Activated CD8-positive, alpha-beta T cell treated with anti-CD3 and anti-CD28 coated beads, Interleukin-2, amount 10 ng/mL, durations not matched to agents 7 days and 5 days (primary cell): ENCODE measurements around the gene TRIM9. TPM values are rescaled to one million over a fixed set of nuclear protein-coding genes. Genes with fewer than 3 reads are reported as not detected.

Experiments used
- ATAC-seq: fragments of 150-1000 bp; cut with Tn5 transposase; one replicate; pipeline ENCODE4 v1.10.0; 2021; ENCODE audit warnings: moderate library complexity
- CTCF ChIA-PET: fragments of 350-600 bp; sonication (Branson Sonifier 250); formaldehyde crosslinking; loops from one replicate; lab custom pipeline; 2021; ENCODE audit warnings: antibody characterized with exemption; lab: Charles Lee
- POLR2A ChIA-PET: fragments of 350-600 bp; sonication (Branson Sonifier 250); formaldehyde crosslinking; loops from one replicate; lab custom pipeline; 2021; ENCODE audit warnings: antibody characterized with exemption; lab: Charles Lee
- DNase-seq: peaks from one replicate; pipeline ENCODE4 v3.0.0-alpha.2; 2020
- H3K27ac Mint-ChIP-seq: one replicate; pipeline ENCODE4 v1.8.0; 2021; ENCODE audit warnings: mild to moderate bottlenecking, mixed read lengths
- H3K27me3 Mint-ChIP-seq: one replicate; pipeline ENCODE4 v1.8.0; 2021; ENCODE audit warnings: low read depth, mixed read lengths
- H3K36me3 Mint-ChIP-seq: one replicate; pipeline ENCODE4 v1.8.0; 2021; ENCODE audit warnings: low read depth, mixed read lengths
- H3K4me1 Mint-ChIP-seq: one replicate; pipeline ENCODE4 v1.8.0; 2021; ENCODE audit warnings: low read depth, mixed read lengths
- H3K4me3 Mint-ChIP-seq: one replicate; pipeline ENCODE4 v1.8.0; 2021; ENCODE audit warnings: mild to moderate bottlenecking, mixed read lengths
- H3K9me3 Mint-ChIP-seq: one replicate; pipeline ENCODE4 v1.8.0; 2022; ENCODE audit warnings: mixed read lengths; ENCODE audit not compliant: insufficient read depth
- total RNA-seq, 2 experiments: library from RNA; stranded (reverse); gene quantifications; one replicate each; pipeline ENCODE4 v1.2.3, GENCODE V29; 2021

TRIM9 gene
- total RNA-seq, 2 experiments from 2014 or later = 0.63 to 0.73 TPM

GRCh38 chr14:51014086-51014485 lies 80.8 kb downstream of the TRIM9 start:
- Mint-ChIP-seq H3K36me3 (no peaks in the 10 kb centered on the region), H3K27me3 (no peaks in the 10 kb centered on the region), H3K9me3 (no peaks in the 10 kb centered on the region), H3K27ac (no peak overlapping the region), H3K4me1 (no peaks in the 10 kb centered on the region), H3K4me3 (no peak overlapping the region)
- ATAC-seq (no peak), DNase-seq (no peak)
- ChIA-PET CTCF (no interaction called here), POLR2A (no interaction called here)

GRCh38 chr14:51012055-51012454 lies 82.8 kb downstream of the TRIM9 start:
- ChIA-PET CTCF (no interaction called here), POLR2A (no interaction called here)
- Mint-ChIP-seq H3K27me3 (no peaks in the 10 kb centered on the region), H3K4me3 (no peak overlapping the region), H3K36me3 (no peaks in the 10 kb centered on the region), H3K4me1 (no peaks in the 10 kb centered on the region), H3K9me3 (no peaks in the 10 kb centered on the region), H3K27ac (no peak overlapping the region)
- ATAC-seq (no peak), DNase-seq (no peak)

GRCh38 chr14:51008446-51008845 lies 86.5 kb downstream of the TRIM9 start:
- no peak overlapping the region for H3K4me3 Mint-ChIP-seq
- no peaks in the 10 kb centered on the region for H3K9me3 Mint-ChIP-seq
- CTCF ChIA-PET = no interaction called here
- ATAC-seq (no peak), DNase-seq (no peak)
- no peaks in the 10 kb centered on the region for H3K27me3 Mint-ChIP-seq
- POLR2A ChIA-PET = no interaction called here
- no peaks in the 10 kb centered on the region for H3K36me3 Mint-ChIP-seq
- H3K27ac Mint-ChIP-seq = no peak overlapping the region
- no peaks in the 10 kb centered on the region for H3K4me1 Mint-ChIP-seq

- no peak for ATAC-seq
- POLR2A ChIA-PET = no interaction called here
- Mint-ChIP-seq H3K27me3 (peaks cover 5% of the 10 kb centered on the region), H3K4me3 (no peak overlapping the region), H3K4me1 (no peaks in the 10 kb centered on the region), H3K27ac (no peak overlapping the region), H3K9me3 (no peaks in the 10 kb centered on the region), H3K36me3 (no peaks in the 10 kb centered on the region)
- CTCF ChIA-PET = no interaction called here
- DNase-seq = no peak
These were observed 88.1 kb downstream of the TRIM9 start for GRCh38 chr14:51006781-51007211.

GRCh38 chr14:51006324-51006723 lies 88.6 kb downstream of the TRIM9 start:
- no peak for DNase-seq
- no peaks in the 10 kb centered on the region for H3K36me3 Mint-ChIP-seq
- H3K4me1 Mint-ChIP-seq = no peaks in the 10 kb centered on the region
- peaks cover 5% of the 10 kb centered on the region for H3K27me3 Mint-ChIP-seq
- no peaks in the 10 kb centered on the region for H3K9me3 Mint-ChIP-seq
- POLR2A ChIA-PET = no interaction called here
- CTCF ChIA-PET = no interaction called here
- no peak overlapping the region for H3K4me3 Mint-ChIP-seq
- ATAC-seq = no peak
- no peak overlapping the region for H3K27ac Mint-ChIP-seq

- no peaks in the 10 kb centered on the region for H3K36me3 Mint-ChIP-seq
- H3K4me3 Mint-ChIP-seq = no peak overlapping the region
- peaks cover 5% of the 10 kb centered on the region for H3K27me3 Mint-ChIP-seq
- H3K27ac Mint-ChIP-seq = no peak overlapping the region
- CTCF ChIA-PET = no interaction called here
- no peaks in the 10 kb centered on the region for H3K9me3 Mint-ChIP-seq
- ATAC-seq (no peak), DNase-seq (no peak)
- no peaks in the 10 kb centered on the region for H3K4me1 Mint-ChIP-seq
- POLR2A ChIA-PET = no interaction called here
These were observed 89.9 kb downstream of the TRIM9 start for GRCh38 chr14:51004801-51005526.

- H3K9me3 Mint-ChIP-seq = no peaks in the 10 kb centered on the region
- no peak overlapping the region for H3K4me3 Mint-ChIP-seq
- peaks cover 5% of the 10 kb centered on the region for H3K27me3 Mint-ChIP-seq
- CTCF ChIA-PET = no interaction called here
- H3K27ac Mint-ChIP-seq = no peak overlapping the region
- POLR2A ChIA-PET = no interaction called here
- H3K4me1 Mint-ChIP-seq = no peaks in the 10 kb centered on the region
- no peaks in the 10 kb centered on the region for H3K36me3 Mint-ChIP-seq
- ATAC-seq (no peak), DNase-seq (no peak)
These were observed 90.5 kb downstream of the TRIM9 start for GRCh38 chr14:51004352-51004800.

- ChIA-PET POLR2A (no interaction called here), CTCF (no interaction called here)
- Mint-ChIP-seq H3K4me1 (no peaks in the 10 kb centered on the region), H3K27me3 (peaks cover 5% of the 10 kb centered on the region), H3K4me3 (no peak overlapping the region), H3K36me3 (no peaks in the 10 kb centered on the region), H3K27ac (no peak overlapping the region), H3K9me3 (no peaks in the 10 kb centered on the region)
- ATAC-seq (no peak), DNase-seq (no peak)
These were observed 92.4 kb downstream of the TRIM9 start for GRCh38 chr14:51002406-51002999.

- no peaks in the 10 kb centered on the region for H3K9me3 Mint-ChIP-seq
- no peaks in the 10 kb centered on the region for H3K4me1 Mint-ChIP-seq
- ATAC-seq (no peak), DNase-seq (no peak)
- no peak overlapping the region for H3K27ac Mint-ChIP-seq
- H3K4me3 Mint-ChIP-seq = no peak overlapping the region
- H3K36me3 Mint-ChIP-seq = no peaks in the 10 kb centered on the region
- H3K27me3 Mint-ChIP-seq = peaks cover 5% of the 10 kb centered on the region
- POLR2A ChIA-PET = no interaction called here
- CTCF ChIA-PET = no interaction called here
These were observed 94.3 kb downstream of the TRIM9 start for GRCh38 chr14:51000566-51000965.

GRCh38 chr14:50999726-51000125 lies 95.2 kb downstream of the TRIM9 start:
- ATAC-seq (no peak), DNase-seq (no peak)
- no peaks in the 10 kb centered on the region for H3K36me3 Mint-ChIP-seq
- no peaks in the 10 kb centered on the region for H3K9me3 Mint-ChIP-seq
- peaks cover 5% of the 10 kb centered on the region for H3K27me3 Mint-ChIP-seq
- CTCF ChIA-PET = no interaction called here
- H3K27ac Mint-ChIP-seq = no peak overlapping the region
- no peak overlapping the region for H3K4me3 Mint-ChIP-seq
- H3K4me1 Mint-ChIP-seq = no peaks in the 10 kb centered on the region
- POLR2A ChIA-PET = no interaction called here

- ATAC-seq (no peak), DNase-seq (no peak)
- H3K9me3 Mint-ChIP-seq = no peaks in the 10 kb centered on the region
- no peak overlapping the region for H3K27ac Mint-ChIP-seq
- H3K4me1 Mint-ChIP-seq = no peaks in the 10 kb centered on the region
- H3K36me3 Mint-ChIP-seq = no peaks in the 10 kb centered on the region
- H3K27me3 Mint-ChIP-seq = peaks cover 5% of the 10 kb centered on the region
- ChIA-PET POLR2A (no interaction called here), CTCF (no interaction called here)
- H3K4me3 Mint-ChIP-seq = no peak overlapping the region
These were observed 96.3 kb downstream of the TRIM9 start for GRCh38 chr14:50998612-50999011.

- CTCF ChIA-PET = no interaction called here
- POLR2A ChIA-PET = interaction anchor here (0.6 kb wide), 1 partner anchor 23 kb away, joined by 3 read pairs; no protein-coding TSS in a partner anchor
- Mint-ChIP-seq H3K27me3 (peaks cover 3% of the 10 kb centered on the region), H3K36me3 (no peaks in the 10 kb centered on the region), H3K4me3 (no peak overlapping the region), H3K4me1 (no peaks in the 10 kb centered on the region), H3K27ac (no peak overlapping the region), H3K9me3 (no peaks in the 10 kb centered on the region)
- ATAC-seq = no peak
- DNase-seq = no peak
These were observed 97.2 kb downstream of the TRIM9 start for GRCh38 chr14:50997712-50998111.
